Measurements from ENCODE around the gene EXOC6B.

EXOC6B gene

GRCh38 chr2:72136933-72137497 lies 688.8 kb downstream of the EXOC6B start:
- Histone ChIP-seq H3K4me1 (ENCODE audit: low read length) (no peaks in the 10 kb centered on the region), H3K4me2 (ENCODE audit: low read length) (peak overlapping the region; percentile 42), H3K9me3 (ENCODE audit: insufficient read depth, low read length) (no peaks in the 10 kb centered on the region), H3K9ac (ENCODE audit: low read length) (no peak overlapping the region), H3K79me2 (ENCODE audit: low read length) (no peaks in the 10 kb centered on the region), H3K27me3 (ENCODE audit: low read depth, low read length) (no peaks in the 10 kb centered on the region), H3K27ac (ENCODE audit: low read length) (no peak overlapping the region), H3K36me3 (replicated peaks; ENCODE audit: low read depth, low read length) (no peaks in the 10 kb centered on the region), H4K20me1 (ENCODE audit: insufficient read depth, low read length) (no peaks in the 10 kb centered on the region), H2AFZ (ENCODE audit: low read depth, low read length) (peak overlapping the region; percentile 94), H3K4me3 (ENCODE audit: low read length) (no peak overlapping the region)
- TF ChIP-seq CTCF (IDR thresholded peaks at IDR 0.05; ENCODE audit: low read depth, low read length) (no peak), EZH2phosphoT487 (IDR thresholded peaks at IDR 0.05; ENCODE audit: low read depth) (no peak)

- Histone ChIP-seq H4K20me1 (ENCODE audit: insufficient read depth, low read length) (no peaks in the 10 kb centered on the region), H3K9me3 (ENCODE audit: insufficient read depth, low read length) (no peaks in the 10 kb centered on the region), H3K4me1 (ENCODE audit: low read length) (no peaks in the 10 kb centered on the region), H3K36me3 (replicated peaks; ENCODE audit: low read depth, low read length) (no peaks in the 10 kb centered on the region), H3K4me2 (ENCODE audit: low read length) (no peak overlapping the region), H2AFZ (ENCODE audit: low read depth, low read length) (no peak overlapping the region), H3K79me2 (ENCODE audit: low read length) (no peaks in the 10 kb centered on the region), H3K9ac (ENCODE audit: low read length) (no peak overlapping the region), H3K27me3 (ENCODE audit: low read depth, low read length) (no peaks in the 10 kb centered on the region), H3K27ac (ENCODE audit: low read length) (no peak overlapping the region), H3K4me3 (ENCODE audit: low read length) (no peak overlapping the region)
- TF ChIP-seq EZH2phosphoT487 (IDR thresholded peaks at IDR 0.05; ENCODE audit: low read depth) (no peak), CTCF (IDR thresholded peaks at IDR 0.05; ENCODE audit: low read depth, low read length) (no peak)
Measured at GRCh38 chr2:72136331-72136730, 689.5 kb downstream of the EXOC6B start.

GRCh38 chr2:72135921-72136320 lies 689.9 kb downstream of the EXOC6B start:
- Histone ChIP-seq H2AFZ (ENCODE audit: low read depth, low read length) (no peak overlapping the region), H3K9me3 (ENCODE audit: insufficient read depth, low read length) (no peaks in the 10 kb centered on the region), H3K36me3 (replicated peaks; ENCODE audit: low read depth, low read length) (no peaks in the 10 kb centered on the region), H3K27ac (ENCODE audit: low read length) (no peak overlapping the region), H3K27me3 (ENCODE audit: low read depth, low read length) (no peaks in the 10 kb centered on the region), H3K4me1 (ENCODE audit: low read length) (no peaks in the 10 kb centered on the region), H4K20me1 (ENCODE audit: insufficient read depth, low read length) (no peaks in the 10 kb centered on the region), H3K4me3 (ENCODE audit: low read length) (no peak overlapping the region), H3K79me2 (ENCODE audit: low read length) (no peaks in the 10 kb centered on the region), H3K4me2 (ENCODE audit: low read length) (no peak overlapping the region), H3K9ac (ENCODE audit: low read length) (no peak overlapping the region)
- TF ChIP-seq CTCF (IDR thresholded peaks at IDR 0.05; ENCODE audit: low read depth, low read length), result no peak
- no peak for TF ChIP-seq EZH2phosphoT487 (IDR thresholded peaks at IDR 0.05; ENCODE audit: low read depth)

GRCh38 chr2:72134997-72135800 lies 690.6 kb downstream of the EXOC6B start:
- no peak for TF ChIP-seq EZH2phosphoT487 (IDR thresholded peaks at IDR 0.05; ENCODE audit: low read depth)
- no peak for TF ChIP-seq CTCF (IDR thresholded peaks at IDR 0.05; ENCODE audit: low read depth, low read length)
- H2AFZ ChIP-seq (ENCODE audit: low read depth, low read length), result no peak overlapping the region
- H3K36me3 ChIP-seq (replicated peaks; ENCODE audit: low read depth, low read length), result no peaks in the 10 kb centered on the region
- H3K4me1 ChIP-seq (ENCODE audit: low read length), result no peaks in the 10 kb centered on the region
- no peak overlapping the region for H3K4me2 ChIP-seq (ENCODE audit: low read length)
- no peaks in the 10 kb centered on the region for H4K20me1 ChIP-seq (ENCODE audit: insufficient read depth, low read length)
- H3K79me2 ChIP-seq (ENCODE audit: low read length), result no peaks in the 10 kb centered on the region
- H3K27me3 ChIP-seq (ENCODE audit: low read depth, low read length), result no peaks in the 10 kb centered on the region
- no peaks in the 10 kb centered on the region for H3K9me3 ChIP-seq (ENCODE audit: insufficient read depth, low read length)
- no peak overlapping the region for H3K4me3 ChIP-seq (ENCODE audit: low read length)
- no peak overlapping the region for H3K27ac ChIP-seq (ENCODE audit: low read length)
- H3K9ac ChIP-seq (ENCODE audit: low read length), result no peak overlapping the region
